Stomach (tissue), 4 donors: ENCODE data around the gene DPYD.

ENCODE experiments used
- CTCF ChIP-seq, 7 experiments: fragments of 450-650 bp in 4 of 7; fragments of 200-600 bp in 3 of 7; sonication (generic) in 3 of 7; IDR thresholded peaks; one replicate each; pipeline ENCODE4 v1.5.1; 2016 to 2019; ENCODE audit warnings: antibody characterized with exemption in 7 of 7, control low read depth in 2 of 7, mild to moderate bottlenecking in 1 of 7
- POLR2A ChIP-seq, 4 donors: fragments of 450-650 bp; IDR thresholded peaks; one replicate each; pipeline ENCODE4 v1.6.1; 2016; ENCODE audit warnings: antibody characterized with exemption in 4 of 4, control low read depth in 2 of 4, mild to moderate bottlenecking in 1 of 4, moderate library complexity in 1 of 4

DNA sequence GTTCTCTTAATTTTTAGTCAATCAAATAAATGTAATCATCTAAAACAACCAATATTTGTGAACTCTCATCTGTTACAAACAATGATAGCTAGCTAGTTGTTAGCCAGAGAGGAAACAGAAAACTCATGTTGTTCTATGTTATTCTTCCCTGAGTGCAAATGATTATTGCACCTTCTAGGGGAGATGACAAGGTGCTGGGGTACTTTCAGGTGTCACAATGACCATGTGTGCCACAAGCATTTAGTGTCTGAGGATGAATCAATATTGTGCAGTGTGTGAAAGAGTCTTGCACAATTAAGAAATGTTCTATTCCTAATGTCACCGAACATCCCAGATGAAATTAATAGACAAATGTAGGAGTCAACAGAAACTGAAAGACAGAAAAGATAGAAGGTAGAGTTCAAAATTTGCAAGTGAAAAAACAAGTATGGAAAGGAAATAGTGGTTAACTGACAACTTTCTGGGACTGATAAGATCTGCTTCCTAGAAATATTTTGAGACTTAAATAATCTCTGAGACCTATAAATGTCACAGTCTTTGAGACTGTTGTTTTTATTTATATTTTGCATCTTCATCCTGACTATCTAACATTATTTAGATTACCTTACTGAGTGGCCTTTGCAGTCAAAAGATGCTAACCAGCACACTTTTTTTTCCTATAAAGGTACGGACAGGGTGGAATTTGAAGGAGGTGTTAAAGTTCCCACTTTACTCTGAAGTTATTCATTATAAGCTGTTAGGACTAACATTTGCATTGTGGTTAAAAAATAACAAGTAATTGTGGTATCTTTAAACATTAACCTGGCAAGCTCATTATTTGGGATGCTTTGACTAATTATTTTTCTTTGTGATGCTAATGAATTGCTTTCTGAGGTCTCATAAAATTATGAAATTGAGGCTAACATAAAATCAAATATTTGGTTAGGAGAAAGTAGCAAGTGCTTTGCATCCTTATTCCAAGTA lies 21.6 kb upstream of the DPYD start:
- TF ChIP-seq CTCF (IDR thresholded peaks at IDR 0.05) (no peak), POLR2A (IDR thresholded peaks at IDR 0.05) (no peak)
